ENCODE results near the gene SEC63.

DNA sequence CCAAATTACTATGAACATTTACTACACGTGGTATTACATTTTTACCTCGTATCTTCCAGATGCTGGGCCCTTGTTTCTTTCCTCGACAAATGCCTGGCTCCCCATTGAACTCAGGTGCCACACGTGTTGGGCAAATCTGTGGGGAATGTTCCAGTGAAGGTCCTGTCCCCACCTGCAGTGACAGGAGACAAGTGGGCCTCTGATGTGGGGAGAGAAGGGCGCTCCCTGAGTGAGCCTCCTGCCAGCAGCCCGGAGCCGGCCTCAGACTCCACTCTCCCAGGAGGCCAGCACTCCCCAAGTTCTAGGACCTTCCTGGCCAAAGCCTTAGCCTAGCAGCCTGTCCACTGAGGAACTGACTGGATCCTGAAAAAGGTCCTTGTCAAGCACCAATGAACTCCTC is 112.2 kb downstream of the SEC63 start:
- no peak for TF ChIP-seq EZH2phosphoT487 (IDR thresholded peaks at IDR 0.05; ENCODE audit: low read depth)
- TF ChIP-seq, protein P1, sequence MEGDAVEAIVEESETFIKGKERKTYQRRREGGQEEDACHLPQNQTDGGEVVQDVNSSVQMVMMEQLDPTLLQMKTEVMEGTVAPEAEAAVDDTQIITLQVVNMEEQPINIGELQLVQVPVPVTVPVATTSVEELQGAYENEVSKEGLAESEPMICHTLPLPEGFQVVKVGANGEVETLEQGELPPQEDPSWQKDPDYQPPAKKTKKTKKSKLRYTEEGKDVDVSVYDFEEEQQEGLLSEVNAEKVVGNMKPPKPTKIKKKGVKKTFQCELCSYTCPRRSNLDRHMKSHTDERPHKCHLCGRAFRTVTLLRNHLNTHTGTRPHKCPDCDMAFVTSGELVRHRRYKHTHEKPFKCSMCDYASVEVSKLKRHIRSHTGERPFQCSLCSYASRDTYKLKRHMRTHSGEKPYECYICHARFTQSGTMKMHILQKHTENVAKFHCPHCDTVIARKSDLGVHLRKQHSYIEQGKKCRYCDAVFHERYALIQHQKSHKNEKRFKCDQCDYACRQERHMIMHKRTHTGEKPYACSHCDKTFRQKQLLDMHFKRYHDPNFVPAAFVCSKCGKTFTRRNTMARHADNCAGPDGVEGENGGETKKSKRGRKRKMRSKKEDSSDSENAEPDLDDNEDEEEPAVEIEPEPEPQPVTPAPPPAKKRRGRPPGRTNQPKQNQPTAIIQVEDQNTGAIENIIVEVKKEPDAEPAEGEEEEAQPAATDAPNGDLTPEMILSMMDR (IDR thresholded peaks at IDR 0.05; ENCODE audit: low read depth, low read length) = no peak

Data from OCI-LY3 (cell line).